K562 (cell line): ENCODE measurements around the gene ICAM3. TPM values are rescaled to one million over a fixed set of nuclear protein-coding genes. Genes with fewer than 3 reads are reported as not detected.

Experiments
- ATAC-seq: fragments of 200-7000 bp; cut with Tn5 transposase; 3 replicates; pipeline ENCODE4 v1.9.1; 2020; ENCODE audit warnings: moderate library complexity
- BruUV-seq: library from RNA; stranded (reverse); fragments of 400-500 nt; replicated peaks from 2 replicates; lab custom pipeline; 2021; lab: Mats Ljungman, UMichigan
- CTCF ChIA-PET: fragments of 300-600 bp; formaldehyde crosslinking; extraction: SDS; loops from one replicate; lab custom pipeline; 2021; ENCODE audit warnings: low intra/inter-chr PET ratio; lab: Yijun Ruan, JAX
- POLR2A ChIA-PET: fragments of 300-600, 350-650 bp; sonication (Branson Sonifier 250); formaldehyde crosslinking; extraction: SDS; loops from one replicate; lab custom pipeline; 2021; ENCODE audit warnings: antibody characterized with exemption, inconsistent platforms; lab: Yijun Ruan, JAX
- DNase-seq, 4 experiments: peaks; one replicate each; pipeline versions ENCODE4 v3.0.0 to v3.0.0-alpha.2; 2011 to 2018; ENCODE audit warnings: low spot score in 3 of 4, mixed read lengths in 3 of 4; ENCODE audit errors: extremely low read depth in 1 of 4
- FAIRE-seq: peaks from 2 replicates; lab custom pipeline; 2011; peaks lifted over from hg19 to GRCh38; lab: Jason Lieb, UNC
- H2AFZ ChIP-seq: 2 replicates; pipeline ENCODE4 v1.6.0; 2011; ENCODE audit warnings: low read depth, low read length, control low read depth, inconsistent platforms
- H3K27ac ChIP-seq: fragments of 200-600 bp; 3 replicates; pipeline ENCODE4 v1.8.0; 2011; ENCODE audit warnings: low read depth, mild to moderate bottlenecking, control low read depth, inconsistent platforms, low read length, moderate library complexity, mixed read lengths; ENCODE audit errors: extremely low read depth
- H3K27me3 ChIP-seq, 2 experiments: fragments of 300-600 bp in 1 of 2; 2 replicates in 1 of 2; 3 replicates in 1 of 2; pipeline versions ENCODE4 v1.6.0 to v1.8.0; 2011; ENCODE audit warnings: inconsistent platforms in 2 of 2, low read length in 2 of 2, mild to moderate bottlenecking in 1 of 2, mixed read lengths in 1 of 2, moderate library complexity in 1 of 2; ENCODE audit not compliant: control insufficient read depth in 2 of 2, insufficient read depth in 2 of 2
- H3K36me3 ChIP-seq: fragments of 300-600 bp; 3 replicates; pipeline ENCODE4 v1.8.0; 2011; ENCODE audit warnings: mild to moderate bottlenecking, low read length, inconsistent platforms; ENCODE audit not compliant: control insufficient read depth, insufficient read depth
- H3K4me1 ChIP-seq, 2 experiments: fragments of 200-600 bp in 1 of 2; replicated peaks in 1 of 2; 2 replicates in 1 of 2; 3 replicates in 1 of 2; pipeline versions ENCODE4 v1.5.1 to v1.8.0; 2011; ENCODE audit warnings: inconsistent platforms in 2 of 2, low read length in 2 of 2, mild to moderate bottlenecking in 1 of 2, mixed read lengths in 1 of 2, moderate library complexity in 1 of 2; ENCODE audit not compliant: control insufficient read depth in 2 of 2, insufficient read depth in 2 of 2
- H3K4me2 ChIP-seq: 2 replicates; pipeline ENCODE4 v1.6.1; 2011; ENCODE audit warnings: low read length, control low read depth, inconsistent platforms, mixed read lengths; ENCODE audit not compliant: insufficient read depth
- H3K4me3 ChIP-seq: fragments of 200-600 bp; sonication (generic), shearing (Covaris generic); 2 replicates; pipeline ENCODE4 v1.5.1; 2016; ENCODE audit warnings: control low read depth, inconsistent platforms
- H3K79me2 ChIP-seq: fragments of 200-600 bp; 3 replicates; pipeline ENCODE4 v1.8.0; 2011; ENCODE audit warnings: low read length, inconsistent platforms; ENCODE audit not compliant: control insufficient read depth, insufficient read depth
- H3K9ac ChIP-seq, 2 experiments: 2 replicates each; pipeline versions ENCODE4 v1.6.0 to v1.6.1; 2011; ENCODE audit warnings: low read depth in 2 of 2, low read length in 2 of 2, control low read depth in 1 of 2, inconsistent platforms in 1 of 2, mild to moderate bottlenecking in 1 of 2, mixed read lengths in 1 of 2; ENCODE audit not compliant: insufficient read depth in 1 of 2
- H3K9me1 ChIP-seq: one replicate; pipeline ENCODE4 v1.6.0; 2011; ENCODE audit warnings: inconsistent platforms, mild to moderate bottlenecking, low read length, moderate library complexity; ENCODE audit not compliant: control insufficient read depth, insufficient read depth
- H3K9me3 ChIP-seq: replicated peaks from 2 replicates; pipeline ENCODE4 v1.5.1; 2011; ENCODE audit warnings: low read depth, low read length, inconsistent platforms; ENCODE audit not compliant: control insufficient read depth, insufficient read depth
- H4K20me1 ChIP-seq: replicated peaks from 2 replicates; pipeline ENCODE4 v1.6.1; 2011; ENCODE audit warnings: low read length, inconsistent platforms, mixed read lengths; ENCODE audit not compliant: control insufficient read depth, insufficient read depth
- BCOR ChIP-seq: fragments of 450-650 bp; IDR thresholded peaks from 2 replicates; pipeline ENCODE4 v1.6.1; 2016
- C11orf30 ChIP-seq: fragments of 450-650 bp; IDR thresholded peaks from 2 replicates; pipeline ENCODE4 v1.6.1; 2016; ENCODE audit warnings: low read depth, mild to moderate bottlenecking
- FOXK2 ChIP-seq, 2 experiments: fragments of 450-650 bp; IDR thresholded peaks in 1 of 2; conservative IDR thresholded peaks in 1 of 2; 2 replicates each; pipeline ENCODE4 v1.6.1; 2016; ENCODE audit warnings: low read depth in 2 of 2, mild to moderate bottlenecking in 1 of 2
- SP2 ChIP-seq: IDR thresholded peaks from 2 replicates; pipeline ENCODE4 v1.6.1; 2011; ENCODE audit warnings: mild to moderate bottlenecking, low read depth, low read length, moderate library complexity; ENCODE audit not compliant: poor library complexity, severe bottlenecking; ENCODE audit errors: extremely low read depth
- TAF7 ChIP-seq: fragments of 450-650 bp; IDR thresholded peaks from 2 replicates; pipeline ENCODE4 v1.6.1; 2016; ENCODE audit warnings: missing genetic modification characterization, missing compliant biosample characterization
- ZC3H11A ChIP-seq: IDR thresholded peaks from 2 replicates; pipeline ENCODE4 v1.6.1; 2012; ENCODE audit warnings: low read depth, low read length, improper control_type of control experiment
- ZFP36 ChIP-seq: fragments of 150-350 bp; IDR thresholded peaks from 2 replicates; pipeline ENCODE4 v1.6.1; 2018; ENCODE audit warnings: low read length, low read depth; ENCODE audit not compliant: partially characterized antibody
- ZNF12 ChIP-seq: sonication (generic); formaldehyde crosslinking; IDR thresholded peaks from 2 replicates; pipeline ENCODE4 v1.4.0; 2020; ENCODE audit warnings: mild to moderate bottlenecking, missing genetic modification reagents
- ZNF121 ChIP-seq: sonication (generic); formaldehyde crosslinking; conservative IDR thresholded peaks from 2 replicates; pipeline ENCODE4 v1.8.0; 2022; ENCODE audit warnings: missing genetic modification reagents
- ZNF217 ChIP-seq: sonication (generic); formaldehyde crosslinking; IDR thresholded peaks from 2 replicates; pipeline ENCODE4 v1.8.0; 2022; ENCODE audit warnings: mild to moderate bottlenecking, missing genetic modification reagents
- ZNF561 ChIP-seq: fragments of 450-650 bp; formaldehyde crosslinking; conservative IDR thresholded peaks from 2 replicates; pipeline ENCODE4 v1.4.0; 2020; ENCODE audit warnings: mild to moderate bottlenecking, moderate library complexity
- WGBS: fragments of 100-300 bp; shearing (Covaris generic); methylation state at CpG from one replicate; pipeline ENCODE4 v1.1.6; 2016; ENCODE audit warnings: low coverage, mixed read lengths; ENCODE audit not compliant: insufficient coverage; ENCODE audit errors: missing lambda C conversion rate; 5-methylcytosine and 5-hydroxymethylcytosine counted together
- in situ Hi-C: fragments of 300-500 bp; cut with MboI; formaldehyde crosslinking; loops from 4 replicates; pipeline ENCODE4 v1.15.0; 2018; ENCODE audit warnings: inconsistent platforms, mixed read lengths
- intact Hi-C: fragments of 100-400 bp; cut with micrococcal nuclease; formaldehyde crosslinking; loops from 2 replicates; pipeline ENCODE4 v1.14.2; 2022
- polyA plus RNA-seq, 8 experiments: library from polyadenylated mRNA; depleted of rRNA in 4 of 8; stranded (reverse) in 5 of 8; unstranded in 3 of 8; fragments of >200 nt; fragmentation: Nextera tagmentation in 2 of 8; fragmentation: Illumina TruSeq in 1 of 8; extraction: Ambion mirVana in 2 of 8; extraction: Trizol in 1 of 8; gene quantifications; 2 replicates each; pipeline versions ENCODE4 v1.2.1 to v1.2.3, GENCODE V29; 2011 to 2014; ENCODE audit warnings: inconsistent platforms in 1 of 8, missing spikeins in 1 of 8
- total RNA-seq, 7 experiments: library from RNA; depleted of rRNA in 6 of 7; stranded (reverse); fragments of >200 nt in 6 of 7; fragmentation: Illumina TruSeq in 2 of 7; extraction: Trizol in 2 of 7; gene quantifications; 2 replicates each; pipeline versions ENCODE4 v1.2.1 to v1.2.3, GENCODE V29; 2011 to 2021; ENCODE audit warnings: low replicate concordance in 1 of 7
- TF ChIP-seq, protein P1 (sequence below): fragments of 250-450 bp; sonication (Bioruptor Pico); IDR thresholded peaks from 2 replicates; pipeline ENCODE4 v1.5.0; 2021

The ICAM3 gene
- total and polyA plus RNA-seq, 9 of the 15 experiments (the other 6 are each of a cell fraction or from before 2014, with no cell fraction given), result 6.5 to 39.5 (median 24.2) TPM

DNA sequence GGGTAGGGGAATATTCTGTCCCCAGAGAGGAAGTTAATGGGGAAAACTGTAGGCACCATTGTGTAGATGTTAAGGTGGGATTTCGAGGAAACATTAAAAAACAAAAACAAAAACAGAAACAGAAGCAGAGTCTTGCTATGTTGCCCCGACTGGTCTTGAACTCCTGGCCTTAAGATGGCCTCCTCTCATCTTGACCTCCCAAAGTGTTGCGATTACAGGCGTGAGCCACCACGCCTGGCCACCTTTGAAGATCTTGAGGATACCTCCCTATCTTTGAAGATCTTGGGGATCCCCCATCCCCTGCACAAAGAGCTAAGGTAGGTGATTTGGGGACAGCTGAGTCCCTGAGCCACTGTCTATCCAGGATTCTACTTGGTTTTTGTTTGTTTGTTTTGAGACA lies 553 bp upstream of the ICAM3 start:
- Histone ChIP-seq H3K4me3 (no peak overlapping the region), H3K4me1 (peaks cover 8 to 21% of the 10 kb centered on the region in 2 experiments; a peak in 4 of 5 replicates), H4K20me1 (no peaks in the 10 kb centered on the region), H3K36me3 (no peaks in the 10 kb centered on the region), H3K4me2 (no peak overlapping the region), H2AFZ (no peak overlapping the region), H3K79me2 (peaks cover 9% of the 10 kb centered on the region; the same call in 1 of the 3 replicates), H3K9ac (no peak overlapping the region), H3K27ac (no peak overlapping the region), H3K9me1 (no peaks in the 10 kb centered on the region), H3K9me3 (no peaks in the 10 kb centered on the region), H3K27me3 (no peaks in the 10 kb centered on the region)
- FAIRE-seq, result no peak
- POLR2A ChIA-PET, result no interaction called here
- TF ChIP-seq ZNF12 (CRISPR knock-in tag) (no peak), ZNF121 (CRISPR knock-in tag) (peak; percentile 51)
- in situ Hi-C loops, result no loop called here
- BruUV-seq, result no TSS peak
- CTCF ChIA-PET, result no interaction called here
- WGBS, result 46% methylated on average over 3 of the region's 5 CpGs
- no peak for DNase-seq
- no peak for ATAC-seq
- intact Hi-C loops, result no loop called here

- FAIRE-seq (no peak), ATAC-seq (no peak), DNase-seq (no peak)
- Histone ChIP-seq H4K20me1 (no peaks in the 10 kb centered on the region), H2AFZ (no peak overlapping the region; the same call in 1 of the 2 replicates), H3K4me1 (peaks cover 8 to 31% of the 10 kb centered on the region in 2 experiments; a peak in 4 of 5 replicates), H3K36me3 (no peaks in the 10 kb centered on the region), H3K4me2 (no peak overlapping the region), H3K27ac (no peak overlapping the region; the same call in 2 of the 3 replicates), H3K9me3 (no peaks in the 10 kb centered on the region), H3K9me1 (no peaks in the 10 kb centered on the region), H3K79me2 (peaks cover 17% of the 10 kb centered on the region), H3K4me3 (no peak overlapping the region), H3K27me3 (no peaks in the 10 kb centered on the region), H3K9ac (peak overlapping the region in 1 of 2 experiments; percentile 78; a peak in 1 of 4 replicates)
- TF ChIP-seq ZC3H11A, result no peak
- no peak for TF ChIP-seq FOXK2 (conservative IDR thresholded peaks at IDR 0.05 in 1 of 2, IDR thresholded peaks at IDR 0.05 in 1 of 2; ENCODE audit: low read depth in 2 of 2)
- 0 out of 2 replicates have a peak, but pooled peaks have one; percentile 32 for TF ChIP-seq BCOR
- no peak for TF ChIP-seq TAF7 (tag)
- TF ChIP-seq, protein P1, sequence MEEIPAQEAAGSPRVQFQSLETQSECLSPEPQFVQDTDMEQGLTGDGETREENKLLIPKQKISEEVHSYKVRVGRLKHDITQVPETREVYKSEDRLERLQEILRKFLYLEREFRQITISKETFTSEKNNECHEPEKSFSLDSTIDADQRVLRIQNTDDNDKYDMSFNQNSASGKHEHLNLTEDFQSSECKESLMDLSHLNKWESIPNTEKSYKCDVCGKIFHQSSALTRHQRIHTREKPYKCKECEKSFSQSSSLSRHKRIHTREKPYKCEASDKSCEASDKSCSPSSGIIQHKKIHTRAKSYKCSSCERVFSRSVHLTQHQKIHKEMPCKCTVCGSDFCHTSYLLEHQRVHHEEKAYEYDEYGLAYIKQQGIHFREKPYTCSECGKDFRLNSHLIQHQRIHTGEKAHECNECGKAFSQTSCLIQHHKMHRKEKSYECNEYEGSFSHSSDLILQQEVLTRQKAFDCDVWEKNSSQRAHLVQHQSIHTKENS (CRISPR knock-in tag), result no peak
- no peak for TF ChIP-seq ZNF217 (CRISPR knock-in tag)
- no peak for TF ChIP-seq ZNF561 (CRISPR knock-in tag)
- TF ChIP-seq SP2, result no peak
- TF ChIP-seq C11orf30, result no peak
- TF ChIP-seq ZFP36, result peak; percentile 90
- WGBS, result 60% methylated on average over 5 of the region's 6 CpGs
- POLR2A ChIA-PET, result interaction anchor here (0.6 kb wide), 1 partner anchor 11 kb away, joined by 4 read pairs; no protein-coding TSS in a partner anchor
- intact Hi-C loops, result no loop called here
- CTCF ChIA-PET, result no interaction called here
- in situ Hi-C loops, result no loop called here
- no TSS peak for BruUV-seq
Measured at GRCh38 chr19:10338940-10339339, 484 bp downstream of the ICAM3 start.
